HG03457 (cell line): ENCODE results near the gene WDR5.

Experiments
- ATAC-seq: cut with Tn5 transposase; IDR thresholded peaks from one replicate; pipeline ENCODE4 v1.9.1; 2021; ENCODE audit warnings: moderate number of reproducible peaks; ENCODE audit not compliant: unreplicated experiment

WDR5 gene

GRCh38 chr9:134157378-134157885 lies 21.6 kb downstream of the WDR5 start:
- ATAC-seq, result no peak

GRCh38 chr9:134158242-134158641 lies 22.4 kb downstream of the WDR5 start:
- ATAC-seq, result no peak

- ATAC-seq, result no peak
These were observed 23.0 kb downstream of the WDR5 start for GRCh38 chr9:134158753-134159392.

- ATAC-seq, result no peak
These were observed 23.8 kb downstream of the WDR5 start for GRCh38 chr9:134159566-134160245.

- ATAC-seq, result no peak
These were observed 25.8 kb downstream of the WDR5 start for GRCh38 chr9:134161647-134162046.

GRCh38 chr9:134162212-134162775 lies 26.4 kb downstream of the WDR5 start:
- ATAC-seq, result no peak

GRCh38 chr9:134162926-134163370 lies 27.1 kb downstream of the WDR5 start:
- no peak for ATAC-seq

GRCh38 chr9:134163371-134164196 lies 27.7 kb downstream of the WDR5 start:
- no peak for ATAC-seq

- no peak for ATAC-seq
These were observed 29.0 kb downstream of the WDR5 start for GRCh38 chr9:134164879-134165278.

GRCh38 chr9:134165357-134166315 lies 29.8 kb downstream of the WDR5 start:
- no peak for ATAC-seq

- ATAC-seq, result no peak
These were observed 30.5 kb downstream of the WDR5 start for GRCh38 chr9:134166374-134166773.

- no peak for ATAC-seq
These were observed 31.6 kb downstream of the WDR5 start for GRCh38 chr9:134167530-134167931.

- no peak for ATAC-seq
These were observed 33.1 kb downstream of the WDR5 start for GRCh38 chr9:134168757-134169550.

- ATAC-seq, result no peak
These were observed 34.0 kb downstream of the WDR5 start for GRCh38 chr9:134169724-134170401.

GRCh38 chr9:134170532-134171315 lies 34.8 kb downstream of the WDR5 start:
- ATAC-seq, result no peak

GRCh38 chr9:134171316-134172197 lies 35.7 kb downstream of the WDR5 start:
- ATAC-seq, result no peak
